AG10803 (cell line): ENCODE measurements around the gene GDPD3.

ENCODE experiments used
- DNase-seq: peaks from one replicate; pipeline ENCODE4 v3.0.0; 2010; ENCODE audit warnings: low read depth
- H3K4me3 ChIP-seq: 2 replicates; pipeline ENCODE4 v1.5.1; 2011; ENCODE audit warnings: mild to moderate bottlenecking, low read length, control low read depth
- CTCF ChIP-seq: conservative IDR thresholded peaks from 2 replicates; pipeline ENCODE4 v1.5.1; 2011; ENCODE audit warnings: mild to moderate bottlenecking, low read length, control low read depth, inconsistent platforms

The GDPD3 gene

DNA sequence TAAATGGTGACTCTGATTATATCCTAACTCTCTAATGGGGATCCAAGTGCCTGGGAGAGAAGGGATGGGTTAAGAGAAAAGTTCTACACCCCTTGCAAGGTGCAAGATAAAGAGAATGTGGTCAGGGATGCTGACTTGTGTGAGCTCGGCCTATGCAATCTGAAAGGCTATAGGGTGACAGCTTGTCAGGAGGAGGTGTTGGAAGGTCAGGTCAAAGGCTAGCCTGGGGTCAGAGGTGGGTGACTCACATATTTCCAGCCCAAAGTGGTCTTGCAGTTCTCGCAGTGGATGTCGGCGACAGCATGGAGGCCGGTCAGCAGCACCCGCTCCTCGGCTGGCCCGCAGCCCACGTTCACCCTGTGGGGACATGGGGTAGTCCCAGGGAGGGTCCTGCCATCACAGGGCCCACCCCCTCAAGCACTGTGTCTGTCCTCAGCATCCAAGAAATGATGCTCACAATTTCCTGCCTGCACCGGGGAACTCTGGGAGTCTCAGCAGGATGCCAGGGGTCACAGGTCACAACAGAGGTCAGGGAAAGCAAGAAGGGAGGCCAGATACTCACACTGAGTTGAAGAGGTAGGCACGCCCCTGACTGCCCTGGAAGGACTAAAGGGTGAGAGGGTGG, 18.7 kb downstream of the GDPD3 start:
- no peak for TF ChIP-seq CTCF
- peak overlapping the region; percentile 95 for H3K4me3 ChIP-seq
- no peak for DNase-seq

DNA sequence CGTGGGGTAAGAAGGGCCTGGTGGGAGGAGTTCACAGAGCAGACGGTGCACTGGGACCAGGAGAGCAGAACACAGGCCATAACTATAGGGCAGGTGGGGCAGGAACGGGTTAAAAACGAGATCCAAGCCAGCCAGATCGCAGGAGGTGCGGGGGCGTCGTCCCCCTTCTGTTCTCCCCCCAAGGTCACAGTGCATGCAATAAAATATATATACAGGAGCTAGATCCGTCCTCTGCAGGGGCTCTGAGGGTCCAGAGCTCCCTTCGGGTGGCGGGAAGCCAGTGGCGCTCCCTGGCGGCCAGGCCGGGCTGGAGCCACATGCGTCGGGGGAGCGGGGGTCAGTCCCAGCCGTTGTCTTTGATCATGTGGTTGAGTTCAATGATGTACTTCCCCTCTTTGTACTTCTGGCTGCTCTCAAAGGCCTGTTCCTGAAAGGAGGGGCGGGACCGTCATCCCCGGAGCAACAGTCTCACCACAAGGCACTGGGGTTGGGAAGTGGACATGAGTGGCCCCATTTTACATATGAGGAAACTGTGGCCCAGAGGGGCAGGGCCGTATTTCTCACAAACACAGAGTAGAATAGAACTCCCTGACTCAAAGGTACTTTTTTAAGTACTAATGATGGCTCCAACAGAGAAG, 20.8 kb downstream of the GDPD3 start:
- TF ChIP-seq CTCF, result peak; percentile 54
- peak overlapping the region; percentile 41 for H3K4me3 ChIP-seq
- peak; percentile 42 for DNase-seq

DNA sequence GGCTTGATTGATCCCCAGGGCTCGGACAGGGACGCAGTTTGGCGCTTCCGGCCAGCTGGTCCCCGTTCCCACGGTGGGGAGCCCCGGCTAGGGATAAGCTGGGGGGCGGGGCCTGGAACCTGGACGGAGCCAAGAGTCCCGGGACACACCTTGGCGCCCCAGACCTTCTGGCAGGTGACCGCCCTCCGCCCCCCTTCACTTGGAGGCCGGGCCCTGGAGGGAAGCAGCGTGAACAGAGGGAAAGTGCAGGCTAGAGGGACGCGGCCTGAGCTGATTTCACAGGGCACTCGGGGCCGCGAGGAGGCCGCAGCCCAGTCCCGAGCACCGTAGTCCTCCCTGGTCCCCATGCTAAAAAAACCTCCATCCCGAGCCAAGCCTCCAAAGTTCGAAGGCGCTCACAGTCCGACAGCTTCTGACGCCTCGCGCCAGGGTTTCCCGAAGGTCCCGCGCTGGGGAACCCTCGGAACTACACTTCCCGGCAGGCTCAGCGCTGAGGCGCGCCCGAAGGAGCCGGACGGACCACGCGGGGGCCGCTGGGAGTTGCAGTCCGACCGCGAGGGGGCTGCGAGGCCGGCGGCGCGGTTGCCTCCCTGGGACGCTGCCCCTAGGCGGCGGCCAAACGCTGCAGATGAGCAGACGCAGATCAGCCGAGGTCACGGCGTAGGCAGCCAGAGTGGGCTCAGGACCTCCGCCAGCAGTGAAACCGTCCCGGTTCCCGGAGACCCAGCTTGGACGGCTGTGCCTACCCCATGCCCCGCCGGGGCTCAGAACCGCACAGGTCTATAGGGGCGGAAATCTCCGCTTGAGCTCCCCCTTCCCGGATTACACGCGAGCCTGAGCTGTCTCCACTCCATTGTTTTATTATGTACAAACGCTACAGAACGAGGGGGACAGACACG, 21.6 kb downstream of the GDPD3 start, which contains the start of gene TBX6:
TSS of gene TBX6 (minus strand) at position 451 of the 899 bp plus-strand sequence. CDS start 731 bp downstream, outside the sequence.
- peak; percentile 85 for DNase-seq
- peak; percentile 64 for TF ChIP-seq CTCF
- H3K4me3 ChIP-seq, result peak within 1 kb of the TSS; percentile 61

DNA sequence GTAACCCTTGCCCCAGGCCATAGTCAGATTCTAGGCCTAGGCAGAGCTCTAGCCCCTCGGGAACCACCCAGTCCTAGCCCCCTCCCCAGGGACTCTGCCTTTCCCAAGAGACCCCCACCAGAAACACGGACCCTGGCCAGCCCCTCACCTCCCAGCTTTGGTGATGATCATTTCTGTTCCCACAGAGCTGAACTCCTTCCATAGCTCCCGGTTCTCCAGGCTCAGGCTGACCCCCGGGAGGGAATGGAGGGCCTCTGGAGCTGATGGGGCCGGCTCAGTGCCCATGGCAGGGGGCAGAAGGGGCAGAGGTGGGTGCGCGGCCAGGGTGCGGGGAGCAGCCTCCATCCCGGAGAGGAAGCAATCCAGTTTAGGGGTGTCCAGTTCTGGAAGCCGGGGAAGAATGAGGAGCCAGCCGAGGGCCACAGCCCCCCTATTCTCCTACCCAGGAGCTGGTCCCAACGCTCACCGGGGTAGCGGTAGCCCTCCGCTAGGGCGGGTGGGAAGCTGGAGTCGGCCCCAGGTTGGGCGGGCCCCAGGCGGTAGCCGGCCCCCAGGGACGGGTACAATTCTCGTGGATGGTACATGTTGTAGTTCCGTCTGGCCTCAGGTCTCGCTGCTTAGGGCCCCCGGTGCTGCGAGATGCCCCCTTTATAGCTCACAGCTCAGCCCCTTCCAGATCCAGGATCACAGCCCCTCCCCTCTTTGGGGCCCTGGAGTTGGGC, 22.6 kb downstream of the GDPD3 start:
- no peak overlapping the region for H3K4me3 ChIP-seq
- no peak for DNase-seq

DNA sequence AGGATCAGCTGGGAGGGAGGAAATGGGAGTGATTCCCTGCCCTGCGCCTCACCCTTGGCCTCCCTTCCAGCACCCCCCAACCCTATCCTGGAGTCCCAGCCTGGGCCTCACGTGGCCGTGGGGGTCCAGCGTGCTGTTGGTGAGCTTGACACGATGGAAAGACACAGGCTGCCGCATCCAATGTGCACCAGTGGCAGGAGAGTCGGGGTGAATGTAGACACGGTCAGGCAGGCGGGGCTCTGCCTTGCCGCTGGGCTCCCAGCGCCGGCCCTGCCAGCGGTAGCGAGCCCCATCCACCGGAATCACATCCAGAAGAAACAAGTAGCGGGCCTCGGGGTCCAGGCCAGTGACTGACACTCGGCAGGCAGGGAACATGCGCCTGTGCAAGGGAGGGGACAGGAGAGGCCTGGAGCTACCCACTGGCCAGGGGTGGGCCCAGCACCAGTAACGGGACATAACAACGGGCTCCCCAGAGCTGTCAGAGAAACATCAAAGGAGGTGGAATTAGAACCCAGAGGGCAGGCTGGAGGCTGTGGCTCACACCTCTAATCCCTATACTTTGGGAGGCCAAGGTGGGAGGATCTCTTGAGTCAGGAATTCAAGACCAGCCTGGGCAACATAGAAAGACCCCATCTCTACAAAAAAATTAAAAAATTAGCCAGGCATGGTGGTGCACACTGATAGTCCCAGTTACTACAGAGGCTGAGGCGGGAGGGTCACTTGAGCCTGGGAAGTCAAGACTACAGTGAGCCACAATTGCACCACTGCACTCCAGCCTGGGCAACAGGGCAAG, 24.3 kb downstream of the GDPD3 start:
- no peak for DNase-seq
- no peak for TF ChIP-seq CTCF
- H3K4me3 ChIP-seq, result no peak overlapping the region

More for the DNA sequence above, 22.6 kb downstream of the GDPD3 start:
- TF ChIP-seq CTCF, result no peak

DNA sequence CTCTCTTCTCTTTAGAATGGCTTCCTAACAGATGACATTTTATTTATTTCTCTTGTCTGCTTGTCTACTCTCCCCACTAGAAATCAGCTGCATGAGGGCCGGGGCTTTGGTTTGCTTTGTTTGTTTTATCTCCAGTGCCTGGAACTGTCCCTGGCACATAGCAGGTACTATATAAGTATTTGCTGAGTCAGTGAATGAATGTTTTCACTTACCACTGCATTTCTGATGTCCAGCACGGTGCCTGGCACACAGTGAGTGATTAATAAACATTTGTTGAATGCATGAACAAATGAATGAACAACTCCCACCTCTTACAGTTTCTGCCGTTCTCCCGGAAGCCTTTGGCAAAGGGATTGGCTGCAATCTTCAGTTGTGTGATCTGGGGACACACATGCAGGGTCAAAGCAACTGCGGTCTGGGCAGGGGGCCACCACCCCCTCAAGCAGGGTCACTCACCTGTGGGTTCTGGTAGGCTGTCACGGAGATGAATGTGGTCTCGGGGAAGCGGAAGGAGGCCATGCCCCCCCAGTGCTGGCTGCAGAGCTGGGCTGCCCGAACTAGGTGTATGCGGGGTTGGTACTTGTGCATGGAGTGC, 25.0 kb downstream of the GDPD3 start:
- no peak overlapping the region for H3K4me3 ChIP-seq
- no peak for TF ChIP-seq CTCF
- no peak for DNase-seq
